GM23248 (cell line): ENCODE measurements around the gene SP9. TPM values are rescaled to one million over a fixed set of nuclear protein-coding genes. Genes with fewer than 3 reads are reported as not detected.

ENCODE experiments used
- DNase-seq: peaks from one replicate; pipeline ENCODE4 v3.0.0-alpha.2; 2015
- H2AFZ ChIP-seq: fragments of 200-600 bp; sonication (generic); 2 replicates; pipeline ENCODE4 v1.6.1; 2016; ENCODE audit warnings: antibody characterized with exemption
- H3F3A ChIP-seq: fragments of 200-600 bp; sonication (generic); 2 replicates; pipeline ENCODE4 v1.6.1; 2016; ENCODE audit warnings: mild to moderate bottlenecking, antibody characterized with exemption, mixed run types; ENCODE audit not compliant: insufficient read depth
- H3K27ac ChIP-seq: fragments of 200-600 bp; sonication (generic); 2 replicates; pipeline ENCODE4 v1.5.1; 2016; ENCODE audit warnings: mild to moderate bottlenecking
- H3K27me3 ChIP-seq: fragments of 200-600 bp; sonication (generic); replicated peaks from 2 replicates; pipeline ENCODE4 v1.6.1; 2016; ENCODE audit warnings: mild to moderate bottlenecking; ENCODE audit not compliant: insufficient read depth
- H3K36me3 ChIP-seq: fragments of 200-600 bp; sonication (generic); 2 replicates; pipeline ENCODE4 v1.6.1; 2016; ENCODE audit warnings: low read depth, mild to moderate bottlenecking
- H3K4me1 ChIP-seq: fragments of 200-600 bp; sonication (generic); 2 replicates; pipeline ENCODE4 v1.6.1; 2016; ENCODE audit warnings: mild to moderate bottlenecking; ENCODE audit not compliant: insufficient read depth
- H3K4me2 ChIP-seq: fragments of 200-600 bp; sonication (generic); one replicate; pipeline ENCODE4 v1.6.1; 2016; ENCODE audit warnings: mild to moderate bottlenecking; ENCODE audit not compliant: unreplicated experiment
- H3K4me3 ChIP-seq: fragments of 200-600 bp; sonication (generic); 2 replicates; pipeline ENCODE4 v1.5.1; 2016; ENCODE audit warnings: mild to moderate bottlenecking
- H3K79me2 ChIP-seq: fragments of 200-600 bp; sonication (generic); 2 replicates; pipeline ENCODE4 v1.6.1; 2016; ENCODE audit warnings: mild to moderate bottlenecking; ENCODE audit not compliant: insufficient read depth
- H3K9ac ChIP-seq: fragments of 200-600 bp; sonication (generic); 2 replicates; pipeline ENCODE4 v1.6.1; 2016; ENCODE audit warnings: mild to moderate bottlenecking
- H3K9me2 ChIP-seq: fragments of 200-600 bp; sonication (generic); 2 replicates; pipeline ENCODE4 v1.6.1; 2016; ENCODE audit warnings: mixed run types, mild to moderate bottlenecking, moderate library complexity; ENCODE audit not compliant: insufficient read depth
- H3K9me3 ChIP-seq: fragments of 200-600 bp; sonication (generic); one replicate; pipeline ENCODE4 v1.6.1; 2017; ENCODE audit warnings: low read depth
- H4K20me1 ChIP-seq: fragments of 200-600 bp; sonication (generic); 2 replicates; pipeline ENCODE4 v1.6.0; 2016; ENCODE audit not compliant: insufficient read depth
- EZH2 ChIP-seq: fragments of 200-600 bp; sonication (generic); IDR thresholded peaks from 2 replicates; pipeline ENCODE4 v1.6.1; 2018; ENCODE audit warnings: antibody characterized with exemption, mild to moderate bottlenecking; ENCODE audit not compliant: insufficient read depth, poor library complexity, severe bottlenecking
- EZH2phosphoT487 ChIP-seq: fragments of 200-600 bp; sonication (generic); IDR thresholded peaks from 2 replicates; pipeline ENCODE4 v1.6.1; 2018; ENCODE audit warnings: antibody characterized with exemption, moderate library complexity, mild to moderate bottlenecking, low read depth; ENCODE audit not compliant: insufficient read depth
- WGBS, 2 experiments: methylation state at CpG; one replicate each; pipeline ENCODE4 v1.1.6; 2015 to 2017; ENCODE audit warnings: low lambda C conversion rate in 2 of 2, low coverage in 1 of 2; ENCODE audit errors: missing lambda C conversion rate in 2 of 2; 5-methylcytosine and 5-hydroxymethylcytosine counted together
- in situ Hi-C: fragments of 300-500 bp; cut with MboI; formaldehyde crosslinking; loops from 2 replicates; pipeline ENCODE4 v1.15.0; 2020
- polyA plus RNA-seq: library from polyadenylated mRNA; unstranded; fragments of >200 nt; fragmentation: Nextera tagmentation; extraction: Ambion mirVana; gene quantifications from 2 replicates; pipeline ENCODE4 v1.2.1, GENCODE V29; 2016
- total RNA-seq: library from RNA; depleted of rRNA; stranded (reverse); fragments of >200 nt; shearing (Covaris generic); gene quantifications from 2 replicates; pipeline ENCODE4 v1.2.3, GENCODE V29; 2014

The SP9 gene
- total and polyA plus RNA-seq, 2 experiments from 2014 or later: not detected

GRCh38 chr2:174325373-174326160, 9.2 kb upstream of the SP9 start:
- H4K20me1 ChIP-seq: no peaks in the 10 kb centered on the region
- H3K36me3 ChIP-seq: no peaks in the 10 kb centered on the region
- no peaks in the 10 kb centered on the region for H3K9me2 ChIP-seq
- H3K27me3 ChIP-seq: peaks cover 33% of the 10 kb centered on the region
- whole genome bisulfite sequencing, 2 experiments: 56 to 60% methylated on average over 30 of the region's 30 CpGs
- peak overlapping the region; percentile 78 for H3K4me2 ChIP-seq
- H2AFZ ChIP-seq: peak overlapping the region; percentile 73
- no peak for TF ChIP-seq EZH2phosphoT487
- no peak for TF ChIP-seq EZH2
- no peaks in the 10 kb centered on the region for H3K79me2 ChIP-seq
- peak; percentile 44 for DNase-seq
- no peaks in the 10 kb centered on the region for H3F3A ChIP-seq
- H3K4me3 ChIP-seq: peak overlapping the region; percentile 70
- in situ Hi-C loops: loop anchor here (25.0 kb wide), 1 partner anchor 913 kb away; no protein-coding TSS in a partner anchor
- H3K27ac ChIP-seq: no peak overlapping the region
- H3K9ac ChIP-seq: no peak overlapping the region
- no peaks in the 10 kb centered on the region for H3K9me3 ChIP-seq
- H3K4me1 ChIP-seq: 0 out of 2 replicates have a peak, but pooled peaks cover 7% of the 10 kb centered on the region

GRCh38 chr2:174326161-174327020, 8.4 kb upstream of the SP9 start:
- Histone ChIP-seq H2AFZ (peak overlapping the region; percentile 73), H4K20me1 (no peaks in the 10 kb centered on the region), H3K9me2 (no peaks in the 10 kb centered on the region), H3K4me1 (0 out of 2 replicates have a peak, but pooled peaks cover 7% of the 10 kb centered on the region), H3K27me3 (peaks cover 30% of the 10 kb centered on the region), H3K4me3 (peak overlapping the region; percentile 70), H3F3A (no peaks in the 10 kb centered on the region), H3K4me2 (peak overlapping the region; percentile 78), H3K36me3 (no peaks in the 10 kb centered on the region), H3K9me3 (no peaks in the 10 kb centered on the region), H3K79me2 (no peaks in the 10 kb centered on the region), H3K27ac (no peak overlapping the region), H3K9ac (peak overlapping the region; percentile 40)
- in situ Hi-C loops: loop anchor here (25.0 kb wide), 1 partner anchor 914 kb away; no protein-coding TSS in a partner anchor
- TF ChIP-seq EZH2phosphoT487: no peak
- TF ChIP-seq EZH2: no peak
- 1 to 3% methylated on average over 49 to 55 of the region's 63 CpGs for WGBS, 2 experiments
- peak; percentile 47 for DNase-seq

DNA sequence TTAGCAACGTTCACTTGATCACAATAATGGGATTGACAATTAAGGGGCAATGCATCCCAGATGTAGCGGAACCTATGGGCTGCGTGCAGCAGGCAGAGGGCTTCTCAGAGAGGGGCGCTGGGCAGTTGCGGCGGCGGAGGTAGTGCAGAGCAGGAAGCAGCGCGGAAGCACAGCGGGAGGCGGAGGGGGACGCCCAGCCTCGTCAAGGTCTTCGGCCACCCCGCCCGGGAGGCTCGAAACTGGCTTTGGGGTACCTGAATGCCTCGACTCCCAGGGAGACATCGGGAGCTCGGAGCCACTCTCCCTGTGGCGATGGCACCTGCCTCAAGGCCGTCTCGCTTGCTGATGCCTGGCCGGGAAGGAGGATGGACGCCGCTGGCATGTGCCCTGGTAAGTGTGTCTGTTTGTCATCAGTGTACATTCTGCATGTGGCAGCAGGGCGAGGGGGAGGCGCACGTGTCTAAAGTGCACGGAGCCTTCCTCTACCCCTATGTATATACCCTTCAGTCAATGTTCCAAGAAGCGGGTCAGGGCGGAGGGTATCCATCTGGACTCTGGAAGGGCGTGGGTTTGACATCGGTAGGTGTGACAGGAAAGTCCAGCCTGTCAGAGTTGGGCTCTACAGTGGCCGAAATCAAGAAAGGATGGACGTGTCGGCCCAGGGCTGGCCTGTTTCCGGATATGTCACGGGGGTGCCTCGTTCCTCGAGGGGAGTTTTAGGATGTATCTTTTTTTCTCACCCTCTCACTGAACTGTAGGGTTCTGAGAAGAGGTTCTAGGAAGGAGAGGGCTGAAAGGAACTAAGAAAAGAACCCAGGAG, 7.5 kb upstream of the SP9 start:
- H3K4me1 ChIP-seq: 0 out of 2 replicates have a peak, but pooled peaks cover 7% of the 10 kb centered on the region
- TF ChIP-seq EZH2: no peak
- TF ChIP-seq EZH2phosphoT487: no peak
- no peaks in the 10 kb centered on the region for H4K20me1 ChIP-seq
- no peak overlapping the region for H3K9ac ChIP-seq
- peak overlapping the region; percentile 73 for H2AFZ ChIP-seq
- no peaks in the 10 kb centered on the region for H3F3A ChIP-seq
- 10 to 12% methylated on average over 34 to 41 of the region's 41 CpGs for WGBS, 2 experiments
- no peaks in the 10 kb centered on the region for H3K36me3 ChIP-seq
- peak overlapping the region; percentile 78 for H3K4me2 ChIP-seq
- DNase-seq: no peak
- no peaks in the 10 kb centered on the region for H3K9me2 ChIP-seq
- H3K79me2 ChIP-seq: no peaks in the 10 kb centered on the region
- H3K4me3 ChIP-seq: peak overlapping the region; percentile 70
- no peaks in the 10 kb centered on the region for H3K9me3 ChIP-seq
- peaks cover 35% of the 10 kb centered on the region for H3K27me3 ChIP-seq
- H3K27ac ChIP-seq: no peak overlapping the region
- in situ Hi-C loops: loop anchor here (25.0 kb wide), 1 partner anchor 915 kb away; no protein-coding TSS in a partner anchor

DNA sequence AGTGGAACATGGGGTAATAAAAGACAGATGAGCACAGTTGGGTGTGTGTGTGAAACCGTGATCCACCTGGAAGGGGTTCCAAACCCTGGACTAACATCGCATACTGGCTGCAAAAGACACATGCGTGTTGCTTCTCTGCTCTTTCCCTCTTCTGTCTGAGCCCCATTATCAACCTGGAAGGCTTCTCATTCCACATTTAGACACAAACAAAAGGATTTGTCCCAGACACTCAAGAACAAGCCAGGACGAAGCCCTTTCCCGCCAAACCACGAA, 7.0 kb upstream of the SP9 start:
- in situ Hi-C loops: loop anchor here (25.0 kb wide), 1 partner anchor 915 kb away; no protein-coding TSS in a partner anchor

More for the DNA sequence above, 7.0 kb upstream of the SP9 start:
- Histone ChIP-seq H3K9me2 (no peaks in the 10 kb centered on the region), H3K27me3 (peaks cover 36% of the 10 kb centered on the region), H3K36me3 (no peaks in the 10 kb centered on the region), H3K4me2 (peak overlapping the region; percentile 27), H2AFZ (peak overlapping the region; percentile 73), H3K27ac (no peak overlapping the region), H3K4me1 (0 out of 2 replicates have a peak, but pooled peaks cover 7% of the 10 kb centered on the region), H3F3A (no peaks in the 10 kb centered on the region), H3K4me3 (peak overlapping the region; percentile 47), H3K9ac (no peak overlapping the region), H3K79me2 (no peaks in the 10 kb centered on the region), H3K9me3 (no peaks in the 10 kb centered on the region), H4K20me1 (no peaks in the 10 kb centered on the region)
- TF ChIP-seq EZH2phosphoT487 (no peak), EZH2 (no peak)
- no peak for DNase-seq
- WGBS, 2 experiments: 16 to 18% methylated on average over 6 of the region's 6 CpGs
